Loucy (cell line): ENCODE results near the gene UNC5C.

Experiments
- EZH2phosphoT487 ChIP-seq: fragments of 200-600 bp; IDR thresholded peaks from 2 replicates; pipeline ENCODE4 v1.6.1; 2018; ENCODE audit warnings: antibody characterized with exemption, mild to moderate bottlenecking, moderate library complexity, borderline replicate concordance
- TF ChIP-seq, protein P1 (sequence below): fragments of 200-600 bp; sonication (generic); conservative IDR thresholded peaks from 2 replicates; pipeline ENCODE4 v1.5.1; 2014; ENCODE audit warnings: mild to moderate bottlenecking, antibody characterized with exemption, low read length

DNA sequence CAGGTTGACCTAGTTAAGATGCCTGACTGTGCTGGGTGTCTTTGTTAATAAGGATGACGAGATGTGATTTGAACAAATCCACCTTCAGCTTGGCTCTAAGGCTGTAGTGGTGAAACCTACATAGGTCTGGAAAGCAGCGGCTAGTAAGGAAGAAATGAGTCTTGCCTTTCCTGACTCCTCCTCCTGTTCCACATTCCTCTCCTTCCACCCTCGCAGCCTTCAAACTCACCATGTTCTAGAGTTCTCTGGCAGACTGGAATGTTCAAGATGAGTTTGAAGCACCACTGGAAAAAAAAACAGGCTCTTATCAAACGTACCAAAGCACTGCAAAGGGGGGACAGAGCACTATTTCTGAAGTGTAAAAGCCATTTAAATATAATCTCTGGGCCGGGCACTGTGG, 395.6 kb downstream of the UNC5C start:
- TF ChIP-seq, protein P1, sequence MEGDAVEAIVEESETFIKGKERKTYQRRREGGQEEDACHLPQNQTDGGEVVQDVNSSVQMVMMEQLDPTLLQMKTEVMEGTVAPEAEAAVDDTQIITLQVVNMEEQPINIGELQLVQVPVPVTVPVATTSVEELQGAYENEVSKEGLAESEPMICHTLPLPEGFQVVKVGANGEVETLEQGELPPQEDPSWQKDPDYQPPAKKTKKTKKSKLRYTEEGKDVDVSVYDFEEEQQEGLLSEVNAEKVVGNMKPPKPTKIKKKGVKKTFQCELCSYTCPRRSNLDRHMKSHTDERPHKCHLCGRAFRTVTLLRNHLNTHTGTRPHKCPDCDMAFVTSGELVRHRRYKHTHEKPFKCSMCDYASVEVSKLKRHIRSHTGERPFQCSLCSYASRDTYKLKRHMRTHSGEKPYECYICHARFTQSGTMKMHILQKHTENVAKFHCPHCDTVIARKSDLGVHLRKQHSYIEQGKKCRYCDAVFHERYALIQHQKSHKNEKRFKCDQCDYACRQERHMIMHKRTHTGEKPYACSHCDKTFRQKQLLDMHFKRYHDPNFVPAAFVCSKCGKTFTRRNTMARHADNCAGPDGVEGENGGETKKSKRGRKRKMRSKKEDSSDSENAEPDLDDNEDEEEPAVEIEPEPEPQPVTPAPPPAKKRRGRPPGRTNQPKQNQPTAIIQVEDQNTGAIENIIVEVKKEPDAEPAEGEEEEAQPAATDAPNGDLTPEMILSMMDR = no peak
- TF ChIP-seq EZH2phosphoT487 = no peak
